Thyroid gland (tissue), 4 donors: Measurements from ENCODE around the gene CACNA2D3. TPM values are rescaled to one million over a fixed set of nuclear protein-coding genes. Genes with fewer than 3 reads are reported as not detected.
"Not testable (repeated sequence)": the region's sequence is repeated elsewhere in the genome, so short reads cannot be mapped to it uniquely, and the experiment has no call there.

Experiments
- DNase-seq, 2 donors: peaks; one replicate each; pipeline ENCODE4 v3.0.0-alpha.2; 2019
- H3K27ac ChIP-seq, 3 donors: fragments of 200-600 bp; sonication (generic); 1 replicate in 2 of 3; 2 replicates in 1 of 3; pipeline ENCODE4 v1.5.1; 2016 to 2019; ENCODE audit warnings: mild to moderate bottlenecking in 1 of 3, moderate library complexity in 1 of 3
- H3K27me3 ChIP-seq: fragments of 200-600 bp; sonication (generic); one replicate; pipeline ENCODE4 v1.5.1; 2019
- H3K36me3 ChIP-seq, 2 donors: fragments of 200-600 bp; sonication (generic); one replicate each; pipeline ENCODE4 v1.5.1; 2016 to 2019
- H3K4me1 ChIP-seq, 2 donors: fragments of 200-600 bp; sonication (generic); one replicate each; pipeline ENCODE4 v1.5.1; 2017 to 2019
- H3K4me3 ChIP-seq, 3 donors: fragments of 200-600 bp; sonication (generic); replicated peaks in 1 of 3; 1 replicate in 2 of 3; 2 replicates in 1 of 3; pipeline ENCODE4 v1.5.1; 2016; ENCODE audit warnings: mild to moderate bottlenecking in 1 of 3
- H3K9me3 ChIP-seq: fragments of 200-600 bp; sonication (generic); one replicate; pipeline ENCODE4 v1.5.1; 2017
- POLR2A ChIP-seq, 2 donors: fragments of 450-650 bp; IDR thresholded peaks; one replicate each; pipeline ENCODE4 v1.6.1; 2017; ENCODE audit warnings: antibody characterized with exemption in 2 of 2, mild to moderate bottlenecking in 2 of 2, moderate library complexity in 1 of 2
- WGBS, 2 donors: methylation state at CpG; one replicate each; pipeline ENCODE4 v1.1.5; 2017; 5-methylcytosine and 5-hydroxymethylcytosine counted together
- intact Hi-C: fragments of 100-400 bp; cut with DNase I; formaldehyde crosslinking; loops from one replicate; pipeline ENCODE4 v1.15.1; 2023
- total RNA-seq, 4 donors: library from RNA; depleted of rRNA; stranded (reverse); fragments of >200 nt; gene quantifications; one replicate each; pipeline ENCODE4 v1.2.3, GENCODE V29; 2016
- TF ChIP-seq, protein P1 (sequence below), 6 experiments: fragments of 200-600 bp in 3 of 6; fragments of 450-650 bp in 3 of 6; sonication (generic) in 3 of 6; IDR thresholded peaks; one replicate each; pipeline ENCODE4 v1.5.1; 2016 to 2019; ENCODE audit warnings: antibody characterized with exemption in 6 of 6, mild to moderate bottlenecking in 2 of 6, inconsistent platforms in 1 of 6, moderate library complexity in 1 of 6

Gene CACNA2D3
- total RNA-seq, 4 donors from 2014 or later, result 2.9 to 4.8 (median 4.5) TPM

DNA sequence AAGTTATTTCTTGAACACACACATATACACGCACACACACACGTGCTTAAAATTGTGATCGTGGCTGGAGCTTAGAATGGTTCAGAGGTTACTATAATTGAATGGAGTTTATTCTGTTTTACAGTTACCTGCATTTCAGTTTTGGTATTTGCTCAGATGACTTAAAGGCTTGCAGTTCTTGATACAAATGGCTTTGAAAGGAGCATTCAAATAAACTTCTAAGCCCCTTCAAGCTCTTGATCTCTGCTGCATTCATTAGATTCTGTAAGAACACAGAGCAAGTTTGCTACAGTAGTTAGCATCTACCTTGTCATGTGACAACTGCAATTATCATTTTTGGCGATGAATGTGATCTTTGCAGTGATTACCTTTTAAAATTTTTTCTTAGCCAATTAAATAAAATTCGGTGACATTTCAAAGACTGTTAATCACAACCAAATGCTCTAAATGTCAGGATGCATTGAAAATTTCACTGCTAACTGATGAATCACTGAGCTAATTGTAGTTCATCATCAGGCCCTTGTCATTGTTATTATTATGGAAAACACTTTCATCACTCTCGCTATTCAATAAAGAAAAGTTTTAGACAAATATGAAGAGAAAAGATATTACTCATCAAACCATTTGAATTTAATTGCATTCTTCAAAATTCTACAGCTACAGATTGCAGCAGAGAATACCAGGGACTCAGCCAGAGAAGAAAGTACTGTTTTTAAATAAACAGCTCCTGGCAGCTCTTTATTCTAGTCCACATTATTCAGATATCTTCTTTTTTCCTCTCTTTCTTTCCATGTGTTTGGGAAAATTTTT lies 509.4 kb downstream of the CACNA2D3 start:
- no peak overlapping the region for H3K27ac ChIP-seq
- no peaks in the 10 kb centered on the region for H3K9me3 ChIP-seq
- no peak for TF ChIP-seq POLR2A (IDR thresholded peaks at IDR 0.05)
- TF ChIP-seq, protein P1, sequence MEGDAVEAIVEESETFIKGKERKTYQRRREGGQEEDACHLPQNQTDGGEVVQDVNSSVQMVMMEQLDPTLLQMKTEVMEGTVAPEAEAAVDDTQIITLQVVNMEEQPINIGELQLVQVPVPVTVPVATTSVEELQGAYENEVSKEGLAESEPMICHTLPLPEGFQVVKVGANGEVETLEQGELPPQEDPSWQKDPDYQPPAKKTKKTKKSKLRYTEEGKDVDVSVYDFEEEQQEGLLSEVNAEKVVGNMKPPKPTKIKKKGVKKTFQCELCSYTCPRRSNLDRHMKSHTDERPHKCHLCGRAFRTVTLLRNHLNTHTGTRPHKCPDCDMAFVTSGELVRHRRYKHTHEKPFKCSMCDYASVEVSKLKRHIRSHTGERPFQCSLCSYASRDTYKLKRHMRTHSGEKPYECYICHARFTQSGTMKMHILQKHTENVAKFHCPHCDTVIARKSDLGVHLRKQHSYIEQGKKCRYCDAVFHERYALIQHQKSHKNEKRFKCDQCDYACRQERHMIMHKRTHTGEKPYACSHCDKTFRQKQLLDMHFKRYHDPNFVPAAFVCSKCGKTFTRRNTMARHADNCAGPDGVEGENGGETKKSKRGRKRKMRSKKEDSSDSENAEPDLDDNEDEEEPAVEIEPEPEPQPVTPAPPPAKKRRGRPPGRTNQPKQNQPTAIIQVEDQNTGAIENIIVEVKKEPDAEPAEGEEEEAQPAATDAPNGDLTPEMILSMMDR (IDR thresholded peaks at IDR 0.05), result no peak
- 85 to 86% methylated on average over 6 of the region's 6 CpGs for WGBS, 2 donors
- no peaks in the 10 kb centered on the region for H3K4me1 ChIP-seq
- DNase-seq, result no peak
- intact Hi-C loops, result no loop called here
- no peaks in the 10 kb centered on the region for H3K36me3 ChIP-seq
- H3K4me3 ChIP-seq, result no peak overlapping the region
- no peaks in the 10 kb centered on the region for H3K27me3 ChIP-seq

DNA sequence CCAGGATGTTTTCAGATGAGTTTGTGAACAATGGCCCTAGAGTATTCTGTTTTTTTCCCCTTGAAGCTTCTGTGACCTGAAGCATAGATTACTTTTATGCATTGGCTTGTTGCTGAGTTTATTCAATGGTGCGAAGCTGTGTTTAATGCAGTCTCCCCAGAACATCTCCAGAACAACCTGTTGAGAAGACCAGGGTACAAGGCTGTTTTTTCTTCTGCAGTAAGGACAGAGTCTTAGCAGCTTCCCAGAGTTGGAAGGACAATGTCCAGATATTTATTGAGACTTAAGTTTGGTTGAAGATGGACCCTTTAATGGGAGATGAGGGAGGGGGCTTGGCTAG lies 509.9 kb downstream of the CACNA2D3 start:
- no peaks in the 10 kb centered on the region for H3K4me1 ChIP-seq
- no peaks in the 10 kb centered on the region for H3K36me3 ChIP-seq
- no peak for DNase-seq
- TF ChIP-seq, protein P1 (IDR thresholded peaks at IDR 0.05), result no peak
- no peak for TF ChIP-seq POLR2A (IDR thresholded peaks at IDR 0.05)
- no peak overlapping the region for H3K4me3 ChIP-seq
- no peaks in the 10 kb centered on the region for H3K27me3 ChIP-seq
- 86 to 89% methylated on average over 1 of the region's 1 CpG for WGBS, 2 donors
- H3K27ac ChIP-seq, result no peak overlapping the region
- intact Hi-C loops, result no loop called here
- H3K9me3 ChIP-seq, result no peaks in the 10 kb centered on the region

DNA sequence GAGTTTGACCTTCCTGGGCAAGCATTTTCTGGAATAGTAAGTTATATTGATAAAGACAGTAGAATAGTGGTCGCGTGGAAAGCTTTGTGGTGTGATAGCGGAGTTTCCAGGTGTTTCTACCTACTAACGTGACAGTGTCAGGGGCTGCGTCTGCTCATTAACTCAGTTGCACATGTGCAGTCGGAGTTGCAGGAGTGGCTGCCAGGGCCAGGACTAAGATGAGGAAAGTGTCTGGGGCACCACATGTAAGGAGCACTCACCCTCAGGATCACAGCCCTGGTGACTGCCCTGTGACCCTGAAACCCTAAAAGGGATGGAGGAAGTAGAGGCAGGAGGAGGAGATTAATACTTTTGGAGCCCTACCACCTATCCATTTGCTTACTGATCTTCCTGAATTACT lies 510.5 kb downstream of the CACNA2D3 start:
- no peak for TF ChIP-seq POLR2A (IDR thresholded peaks at IDR 0.05)
- TF ChIP-seq, protein P1 (IDR thresholded peaks at IDR 0.05), result no peak
- Histone ChIP-seq H3K36me3 (no peaks in the 10 kb centered on the region), H3K4me1 (no peaks in the 10 kb centered on the region), H3K4me3 (no peak overlapping the region), H3K27me3 (no peaks in the 10 kb centered on the region), H3K27ac (no peak overlapping the region), H3K9me3 (no peaks in the 10 kb centered on the region)
- DNase-seq, result no peak
- 95 to 97% methylated on average over 6 of the region's 6 CpGs for WGBS, 2 donors
- intact Hi-C loops, result no loop called here

DNA sequence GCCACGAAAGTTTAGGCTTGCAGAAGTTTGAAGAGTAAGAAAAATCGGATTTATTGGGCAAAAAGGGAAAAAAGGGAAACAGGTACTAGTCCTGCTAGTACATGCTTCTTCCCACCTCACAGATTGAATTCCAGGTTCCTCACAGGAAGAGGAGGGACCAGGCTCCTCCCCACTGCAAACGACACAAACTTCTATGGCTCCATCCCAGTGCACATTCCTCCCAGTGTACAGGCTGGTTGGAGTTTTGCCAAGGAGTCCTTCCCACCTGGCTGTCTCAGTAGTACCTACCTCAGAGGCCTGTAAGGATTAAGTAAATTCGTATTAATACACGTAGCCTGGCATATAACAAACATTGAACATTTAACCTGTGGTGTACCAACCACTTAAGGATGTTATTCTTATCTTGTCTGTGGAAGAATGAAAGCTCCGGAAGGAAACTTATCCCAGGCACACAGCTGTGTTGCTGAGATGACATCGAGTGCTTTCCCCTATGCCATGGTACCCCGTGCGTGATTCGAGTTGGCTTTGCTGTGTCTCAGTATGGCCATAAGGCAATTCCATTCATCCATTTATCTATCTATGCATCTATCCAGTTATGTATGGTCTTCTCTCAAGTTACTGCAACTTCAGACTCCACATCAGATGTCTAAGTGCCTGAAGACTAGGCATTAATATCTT lies 511.2 kb downstream of the CACNA2D3 start:
- H3K4me1 ChIP-seq, result no peaks in the 10 kb centered on the region
- WGBS, 2 donors, result 70 to 75% methylated on average over 10 of the region's 10 CpGs
- DNase-seq, result peak; percentile 58 to 66
- no peak overlapping the region for H3K27ac ChIP-seq
- TF ChIP-seq POLR2A (IDR thresholded peaks at IDR 0.05), result no peak
- TF ChIP-seq, protein P1 (IDR thresholded peaks at IDR 0.05), result no peak
- intact Hi-C loops, result no loop called here
- no peaks in the 10 kb centered on the region for H3K36me3 ChIP-seq
- no peaks in the 10 kb centered on the region for H3K9me3 ChIP-seq
- no peak overlapping the region for H3K4me3 ChIP-seq
- no peaks in the 10 kb centered on the region for H3K27me3 ChIP-seq

DNA sequence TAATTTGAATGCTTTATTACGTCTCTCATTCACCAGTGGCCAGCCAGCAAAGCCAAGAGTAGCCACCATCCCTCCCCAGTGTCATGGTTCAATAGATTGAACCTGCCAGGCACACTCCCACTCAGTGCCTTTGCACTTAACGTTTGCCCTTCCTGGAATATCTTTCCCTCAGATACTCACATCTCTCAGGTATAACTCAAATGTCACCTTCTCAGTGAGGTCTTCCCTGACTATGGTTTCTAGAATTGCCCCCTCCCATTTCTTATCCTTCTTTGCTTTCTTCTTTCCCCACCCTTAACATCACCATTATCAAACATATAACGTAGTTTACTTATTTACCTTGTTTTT lies 511.7 kb downstream of the CACNA2D3 start:
- 89 to 90% methylated on average over 3 of the region's 3 CpGs for WGBS, 2 donors
- no peaks in the 10 kb centered on the region for H3K36me3 ChIP-seq
- intact Hi-C loops, result no loop called here
- no peak for TF ChIP-seq POLR2A (IDR thresholded peaks at IDR 0.05)
- TF ChIP-seq, protein P1 (IDR thresholded peaks at IDR 0.05), result no peak
- H3K27me3 ChIP-seq, result no peaks in the 10 kb centered on the region
- DNase-seq, result no peak
- no peak overlapping the region for H3K4me3 ChIP-seq
- H3K27ac ChIP-seq, result no peak overlapping the region
- H3K9me3 ChIP-seq, result no peaks in the 10 kb centered on the region
- H3K4me1 ChIP-seq, result no peaks in the 10 kb centered on the region

DNA sequence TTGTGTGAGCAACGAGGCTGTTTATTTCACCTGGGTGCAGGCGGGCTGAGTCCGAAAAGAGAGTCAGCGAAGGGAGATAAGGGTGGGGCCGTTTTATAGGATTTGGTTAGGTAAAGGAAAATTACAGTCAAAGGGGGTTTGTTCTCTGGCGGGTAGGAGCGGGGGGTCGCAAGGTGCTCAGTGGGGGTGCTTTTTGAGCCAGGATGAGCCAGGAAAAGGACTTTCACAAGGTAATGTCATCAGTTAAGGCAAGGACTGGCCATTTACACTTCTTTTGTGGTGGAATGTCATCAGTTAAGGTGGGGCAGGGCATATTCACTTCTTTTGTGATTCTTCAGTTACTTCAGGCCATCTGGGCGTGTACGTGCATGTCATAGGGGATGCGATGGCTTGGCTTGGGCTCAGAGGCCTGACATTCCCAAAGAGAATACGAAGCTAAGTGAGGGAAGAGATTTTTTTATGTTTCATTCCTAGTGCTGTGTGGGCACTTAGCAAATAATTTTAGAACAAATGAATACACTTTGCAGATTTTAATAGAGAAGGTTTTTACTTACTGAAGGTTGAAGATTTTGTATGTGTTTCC lies 517.5 kb downstream of the CACNA2D3 start:
- H3K36me3 ChIP-seq, H3K9me3 ChIP-seq, H3K27ac ChIP-seq, H3K4me1 ChIP-seq, intact Hi-C loops, H3K4me3 ChIP-seq, DNase-seq, H3K27me3 ChIP-seq: not testable (repeated sequence)
- 55% methylated on average over 12 of the region's 12 CpGs for WGBS, 2 donors
